Endodermal cell (in vitro differentiated cells): ENCODE results near the gene KMT2C. TPM values are rescaled to one million over a fixed set of nuclear protein-coding genes. Genes with fewer than 3 reads are reported as not detected.

Experiments used
- DNase-seq: peaks from one replicate; pipeline ENCODE4 v3.0.0-alpha.2; 2017
- H3K27ac ChIP-seq: 2 replicates; pipeline ENCODE4 v1.5.1; 2013; ENCODE audit warnings: mild to moderate bottlenecking, low read depth, low read length, moderate library complexity
- H3K27me3 ChIP-seq: 2 replicates; pipeline ENCODE4 v1.6.1; 2013; ENCODE audit warnings: mild to moderate bottlenecking, low read length, moderate library complexity; ENCODE audit not compliant: insufficient read depth, control insufficient read depth, poor library complexity, severe bottlenecking
- H3K36me3 ChIP-seq: 2 replicates; pipeline ENCODE4 v1.7.0; 2013; ENCODE audit warnings: mild to moderate bottlenecking, low read length, moderate library complexity; ENCODE audit not compliant: control insufficient read depth, insufficient read depth
- H3K4me1 ChIP-seq: one replicate; pipeline ENCODE4 v1.7.0; 2013; ENCODE audit warnings: low read length; ENCODE audit not compliant: control insufficient read depth, insufficient read depth
- H3K4me3 ChIP-seq: 2 replicates; pipeline ENCODE4 v1.5.1; 2013; ENCODE audit warnings: mild to moderate bottlenecking, low read length, moderate library complexity
- H3K9ac ChIP-seq: 2 replicates; pipeline ENCODE4 v1.6.1; 2013; ENCODE audit warnings: mild to moderate bottlenecking, low read length, moderate library complexity; ENCODE audit not compliant: poor library complexity, severe bottlenecking; ENCODE audit errors: extremely low read depth
- H3K9me3 ChIP-seq: 2 replicates; pipeline ENCODE4 v1.6.1; 2013; ENCODE audit warnings: mild to moderate bottlenecking, low read length, moderate library complexity; ENCODE audit not compliant: control insufficient read depth
- H3K27ac Mint-ChIP-seq: 2 replicates; pipeline ENCODE4 v1.8.0; 2020; ENCODE audit warnings: mixed read lengths
- H3K27me3 Mint-ChIP-seq: 2 replicates; pipeline ENCODE4 v1.8.0; 2021; ENCODE audit warnings: mild to moderate bottlenecking, mixed read lengths; ENCODE audit not compliant: insufficient read depth
- H3K36me3 Mint-ChIP-seq: 2 replicates; pipeline ENCODE4 v1.8.0; 2020; ENCODE audit warnings: low read depth, mixed read lengths
- H3K4me1 Mint-ChIP-seq: 2 replicates; pipeline ENCODE4 v1.8.0; 2020; ENCODE audit warnings: mixed read lengths
- H3K4me3 Mint-ChIP-seq: 2 replicates; pipeline ENCODE4 v1.8.0; 2020; ENCODE audit warnings: mild to moderate bottlenecking, moderate library complexity, mixed read lengths
- H3K9me3 Mint-ChIP-seq: 2 replicates; pipeline ENCODE4 v1.8.0; 2020; ENCODE audit warnings: mild to moderate bottlenecking, mixed read lengths
- whole genome bisulfite sequencing, 2 experiments: methylation state at CpG; one replicate each; pipeline versions ENCODE4 v1.1.5 to v1.1.7; 2013; ENCODE audit warnings: missing lambda C conversion rate in 2 of 2, mixed read lengths in 1 of 2; ENCODE audit not compliant: insufficient coverage in 1 of 2, insufficient read length in 1 of 2; 5-methylcytosine and 5-hydroxymethylcytosine counted together
- total RNA-seq, 2 donors: library from RNA; stranded (reverse); fragmentation: NEBNext Ultra II Directional in 1 of 2; extraction: Animal tissue kit (Norgen Biotek cat#: 25700) in 1 of 2; gene quantifications; 2 replicates in 1 of 2; 3 replicates in 1 of 2; pipeline ENCODE4 v1.2.1, GENCODE V29; 2021
- TF ChIP-seq, protein P1 (sequence below): fragments of 200-600 bp; sonication (generic); conservative IDR thresholded peaks from 2 replicates; pipeline ENCODE4 v1.5.0; 2021; ENCODE audit warnings: antibody characterized with exemption, mild to moderate bottlenecking

Gene KMT2C
- total RNA-seq, 2 donors from 2014 or later, result 54.3 to 60.6 TPM

DNA sequence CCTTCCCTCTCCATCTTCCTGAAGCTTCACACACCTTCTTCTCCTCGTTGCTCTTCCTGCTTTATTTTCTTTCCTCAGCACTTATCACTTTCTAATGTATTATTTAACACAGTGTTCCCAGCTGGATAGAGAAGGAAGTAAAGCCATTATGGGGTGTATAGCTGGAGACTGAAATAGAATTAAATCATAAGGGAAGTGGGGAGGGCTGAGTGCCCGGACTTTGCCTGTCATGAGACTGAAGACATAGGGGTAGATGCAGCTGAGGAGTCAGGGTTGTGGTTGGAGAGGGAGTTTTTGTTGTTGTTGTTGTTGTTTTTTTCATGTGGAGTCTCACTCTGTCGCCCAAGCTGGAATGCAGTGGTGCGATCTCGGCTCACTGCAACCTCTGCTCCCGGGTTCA is 345.1 kb downstream of the KMT2C start:
- Histone ChIP-seq H3K4me1 (no peaks in the 10 kb centered on the region), H3K9me3 (peaks cover 28% of the 10 kb centered on the region), H3K27ac (no peak overlapping the region), H3K4me3 (no peak overlapping the region), H3K9ac (no peak overlapping the region), H3K36me3 (peaks cover 5% of the 10 kb centered on the region), H3K27me3 (no peaks in the 10 kb centered on the region)
- TF ChIP-seq, protein P1, sequence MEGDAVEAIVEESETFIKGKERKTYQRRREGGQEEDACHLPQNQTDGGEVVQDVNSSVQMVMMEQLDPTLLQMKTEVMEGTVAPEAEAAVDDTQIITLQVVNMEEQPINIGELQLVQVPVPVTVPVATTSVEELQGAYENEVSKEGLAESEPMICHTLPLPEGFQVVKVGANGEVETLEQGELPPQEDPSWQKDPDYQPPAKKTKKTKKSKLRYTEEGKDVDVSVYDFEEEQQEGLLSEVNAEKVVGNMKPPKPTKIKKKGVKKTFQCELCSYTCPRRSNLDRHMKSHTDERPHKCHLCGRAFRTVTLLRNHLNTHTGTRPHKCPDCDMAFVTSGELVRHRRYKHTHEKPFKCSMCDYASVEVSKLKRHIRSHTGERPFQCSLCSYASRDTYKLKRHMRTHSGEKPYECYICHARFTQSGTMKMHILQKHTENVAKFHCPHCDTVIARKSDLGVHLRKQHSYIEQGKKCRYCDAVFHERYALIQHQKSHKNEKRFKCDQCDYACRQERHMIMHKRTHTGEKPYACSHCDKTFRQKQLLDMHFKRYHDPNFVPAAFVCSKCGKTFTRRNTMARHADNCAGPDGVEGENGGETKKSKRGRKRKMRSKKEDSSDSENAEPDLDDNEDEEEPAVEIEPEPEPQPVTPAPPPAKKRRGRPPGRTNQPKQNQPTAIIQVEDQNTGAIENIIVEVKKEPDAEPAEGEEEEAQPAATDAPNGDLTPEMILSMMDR, result no peak
- Mint-ChIP-seq H3K4me1 (no peaks in the 10 kb centered on the region), H3K9me3 (peaks cover 23% of the 10 kb centered on the region), H3K27ac (no peak overlapping the region), H3K4me3 (no peak overlapping the region), H3K27me3 (no peaks in the 10 kb centered on the region), H3K36me3 (peaks cover 27% of the 10 kb centered on the region)
- 80 to 95% methylated on average over 1 to 6 of the region's 6 CpGs for WGBS, 2 experiments
- DNase-seq, result no peak

DNA sequence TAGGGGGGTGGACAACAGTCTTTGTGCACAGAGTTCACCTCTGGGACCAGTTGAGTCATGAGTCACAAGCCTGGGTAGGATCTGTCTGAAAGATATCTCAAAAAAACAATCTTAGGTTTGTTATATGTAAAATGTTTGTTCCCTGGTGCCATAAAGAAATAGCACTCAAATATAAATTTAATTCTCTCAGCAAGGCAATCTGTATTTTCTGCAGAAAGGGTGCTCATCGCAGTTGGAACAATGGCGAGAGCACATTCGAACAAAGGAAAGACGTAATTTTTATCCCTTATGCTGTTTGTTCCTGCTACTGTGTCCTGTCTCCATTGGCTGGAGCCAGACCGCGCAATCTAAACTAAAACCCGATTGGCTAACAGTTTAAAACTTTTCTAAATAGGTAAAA is 346.6 kb downstream of the KMT2C start:
- WGBS, 2 experiments, result 96 to 99% methylated on average over 7 of the region's 7 CpGs
- Mint-ChIP-seq H3K27me3 (no peaks in the 10 kb centered on the region), H3K36me3 (peaks cover 29% of the 10 kb centered on the region), H3K9me3 (peaks cover 23% of the 10 kb centered on the region), H3K4me3 (no peak overlapping the region), H3K27ac (no peak overlapping the region), H3K4me1 (peaks cover 3% of the 10 kb centered on the region)
- no peak overlapping the region for H3K9ac ChIP-seq
- DNase-seq, result no peak
- H3K27me3 ChIP-seq, result no peaks in the 10 kb centered on the region
- H3K27ac ChIP-seq, result no peak overlapping the region
- TF ChIP-seq, protein P1, result no peak
- peaks cover 28% of the 10 kb centered on the region for H3K9me3 ChIP-seq
- H3K4me1 ChIP-seq, result no peaks in the 10 kb centered on the region
- H3K36me3 ChIP-seq, result peaks cover 5% of the 10 kb centered on the region
- H3K4me3 ChIP-seq, result peak overlapping the region; percentile 51

DNA sequence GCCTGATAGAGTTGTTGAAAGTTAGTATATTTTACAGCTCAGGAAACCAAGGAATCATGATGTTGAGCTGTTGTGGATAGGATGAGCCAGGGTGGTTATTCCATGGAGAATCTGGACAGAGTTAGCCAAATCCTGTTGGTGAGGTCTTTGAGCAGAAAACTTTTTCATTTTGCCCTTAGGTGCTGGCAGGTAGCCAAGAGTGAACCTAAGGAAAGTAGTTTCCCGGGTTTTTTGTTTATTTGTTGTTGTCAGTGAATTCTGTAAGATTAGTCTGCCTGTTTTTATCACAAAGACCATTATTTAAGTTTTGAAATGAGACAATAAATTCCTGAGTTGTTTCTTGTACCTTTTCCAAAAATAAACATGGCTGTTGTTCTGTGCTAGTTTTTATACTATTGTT is 349.3 kb downstream of the KMT2C start:
- H3K4me3 Mint-ChIP-seq, result no peak overlapping the region
- TF ChIP-seq, protein P1, result no peak
- WGBS, 2 experiments, result 95% methylated on average over 1 of the region's 1 CpG; no CpG with 5 or more reads in 1 of the 2 experiments

More for the DNA sequence above, 349.3 kb downstream of the KMT2C start:
- Histone ChIP-seq H3K27me3 (no peaks in the 10 kb centered on the region), H3K4me3 (no peak overlapping the region), H3K9ac (no peak overlapping the region), H3K4me1 (no peaks in the 10 kb centered on the region), H3K27ac (no peak overlapping the region), H3K9me3 (peaks cover 33% of the 10 kb centered on the region), H3K36me3 (peaks cover 5% of the 10 kb centered on the region)
- peaks cover 23% of the 10 kb centered on the region for H3K9me3 Mint-ChIP-seq
- no peak overlapping the region for H3K27ac Mint-ChIP-seq
- DNase-seq, result no peak
- peaks cover 3% of the 10 kb centered on the region for H3K4me1 Mint-ChIP-seq
- H3K36me3 Mint-ChIP-seq, result peaks cover 29% of the 10 kb centered on the region
- no peaks in the 10 kb centered on the region for H3K27me3 Mint-ChIP-seq
